COLO668 (cell line): ENCODE measurements around the gene GALNT18.
"Not testable (repeated sequence)": the region's sequence is repeated elsewhere in the genome, so short reads cannot be mapped to it uniquely, and the experiment has no call there.

Experiments used
- DNase-seq: peaks from one replicate; lab custom pipeline; 2025; ENCODE audit not compliant: unreplicated experiment; lab: John Stamatoyannopoulos, UW

The GALNT18 gene

GRCh38 chr11:11471201-11471600 is 150.6 kb downstream of the GALNT18 start:
- no peak for DNase-seq

GRCh38 chr11:11468954-11469353 is 152.9 kb downstream of the GALNT18 start:
- no peak for DNase-seq

GRCh38 chr11:11467312-11467711 is 154.5 kb downstream of the GALNT18 start:
- no peak for DNase-seq

GRCh38 chr11:11464555-11464954 is 157.2 kb downstream of the GALNT18 start:
- DNase-seq = no peak

- DNase-seq = peak; percentile 81
These were observed 158.4 kb downstream of the GALNT18 start for GRCh38 chr11:11463405-11463804.

GRCh38 chr11:11461473-11461872 is 160.3 kb downstream of the GALNT18 start:
- DNase-seq = no peak

GRCh38 chr11:11459578-11459977 is 162.2 kb downstream of the GALNT18 start:
- no peak for DNase-seq

- no peak for DNase-seq
These were observed 163.3 kb downstream of the GALNT18 start for GRCh38 chr11:11458485-11458884.

GRCh38 chr11:11458001-11458400 is 163.8 kb downstream of the GALNT18 start:
- DNase-seq = no peak

GRCh38 chr11:11456866-11457265 is 164.9 kb downstream of the GALNT18 start:
- DNase-seq = no peak

GRCh38 chr11:11454671-11455223 is 167.1 kb downstream of the GALNT18 start:
- no peak for DNase-seq

- peak; percentile 45 for DNase-seq
These were observed 170.3 kb downstream of the GALNT18 start for GRCh38 chr11:11451501-11452005.

GRCh38 chr11:11450744-11451362 is 171.0 kb downstream of the GALNT18 start:
- DNase-seq = no peak

GRCh38 chr11:11449327-11449726 is 172.5 kb downstream of the GALNT18 start:
- DNase-seq = peak; percentile 15

GRCh38 chr11:11448626-11449025 is 173.2 kb downstream of the GALNT18 start:
- DNase-seq = no peak

GRCh38 chr11:11447601-11448000 is 174.2 kb downstream of the GALNT18 start:
- not testable (repeated sequence) for DNase-seq

- DNase-seq = no peak
These were observed 174.8 kb downstream of the GALNT18 start for GRCh38 chr11:11446967-11447366.

- DNase-seq = no peak
These were observed 175.2 kb downstream of the GALNT18 start for GRCh38 chr11:11446564-11446963.

- no peak for DNase-seq
These were observed 176.2 kb downstream of the GALNT18 start for GRCh38 chr11:11445441-11446185.

- no peak for DNase-seq
These were observed 177.0 kb downstream of the GALNT18 start for GRCh38 chr11:11444804-11445131.

- no peak for DNase-seq
These were observed 177.6 kb downstream of the GALNT18 start for GRCh38 chr11:11444027-11444803.

GRCh38 chr11:11442791-11443190 is 179.0 kb downstream of the GALNT18 start:
- DNase-seq = no peak
